Measurements from ENCODE around the gene PRKD1. TPM values are rescaled to one million over a fixed set of nuclear protein-coding genes. Genes with fewer than 3 reads are reported as not detected.

The PRKD1 gene
- total RNA-seq, 1 donor from 2014 or later: 13.5 TPM

DNA sequence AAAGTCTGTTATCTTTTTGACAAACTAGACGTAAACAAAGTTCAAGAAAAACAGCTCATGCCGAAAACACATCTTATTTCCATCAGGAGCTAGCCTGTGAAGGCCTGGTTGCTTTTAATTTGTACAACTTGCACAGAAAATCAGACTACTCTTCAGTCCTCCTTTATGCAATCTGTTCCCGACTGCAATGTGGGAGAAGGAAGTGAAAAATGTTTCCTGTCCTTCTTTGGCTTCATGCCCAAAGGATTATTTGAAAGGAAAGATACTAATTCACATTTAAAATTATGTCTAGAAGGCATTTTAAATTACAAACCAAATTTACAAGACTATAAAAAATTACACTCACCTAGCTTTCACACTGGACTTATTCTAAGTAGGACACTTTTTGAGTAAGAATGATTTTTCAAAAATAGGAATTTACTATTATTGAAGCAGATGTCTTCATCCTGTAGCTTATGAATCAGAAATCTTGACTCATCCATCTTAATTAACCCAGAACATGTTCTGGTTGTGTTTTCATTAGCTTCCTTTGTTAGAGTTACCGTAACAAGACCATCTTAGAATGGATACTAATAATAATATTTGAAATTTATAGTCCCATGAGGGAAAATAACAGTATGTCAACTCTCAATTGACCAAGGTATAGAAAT, 272.6 kb downstream of the PRKD1 start:
- Mint-ChIP-seq H3K9me3 (peaks cover 2% of the 10 kb centered on the region), H3K27me3 (ENCODE audit: low read depth) (no peaks in the 10 kb centered on the region), H3K4me3 (no peak overlapping the region), H3K36me3 (ENCODE audit: low read depth) (peaks cover 6% of the 10 kb centered on the region), H3K27ac (ENCODE audit: unreplicated experiment) (no peak overlapping the region), H3K4me1 (no peaks in the 10 kb centered on the region)
- TF ChIP-seq CTCF (conservative IDR thresholded peaks at IDR 0.05): no peak
- no peak for DNase-seq (ENCODE audit: low read depth, low spot score)

- Mint-ChIP-seq H3K27ac (ENCODE audit: unreplicated experiment) (no peak overlapping the region), H3K9me3 (peaks cover 8% of the 10 kb centered on the region), H3K4me1 (no peaks in the 10 kb centered on the region), H3K36me3 (ENCODE audit: low read depth) (peaks cover 16% of the 10 kb centered on the region), H3K27me3 (ENCODE audit: low read depth) (no peaks in the 10 kb centered on the region), H3K4me3 (no peak overlapping the region)
- no peak for DNase-seq (ENCODE audit: low read depth, low spot score)
- no peak for TF ChIP-seq CTCF (conservative IDR thresholded peaks at IDR 0.05)
These were observed 274.3 kb downstream of the PRKD1 start for GRCh38 chr14:29653303-29653702.

DNA sequence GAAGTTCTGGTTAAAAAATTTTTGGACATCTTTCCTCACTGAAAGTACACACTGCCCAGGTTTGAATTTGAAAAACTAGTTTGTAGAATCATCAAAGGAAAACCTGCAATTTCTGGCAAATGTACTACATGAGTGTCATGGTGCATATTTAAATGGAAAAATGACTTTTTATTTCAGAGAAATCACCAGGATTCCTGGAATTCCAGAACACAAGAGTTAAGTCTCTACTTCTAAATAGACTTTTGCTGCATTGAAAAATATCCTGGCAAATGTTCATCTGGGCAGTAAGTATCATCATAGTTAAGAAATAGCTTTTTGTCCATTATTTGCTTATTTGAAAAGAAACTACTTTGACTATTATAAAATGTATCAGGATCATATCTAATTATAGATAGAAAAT, 275.1 kb downstream of the PRKD1 start:
- no peak for TF ChIP-seq CTCF (conservative IDR thresholded peaks at IDR 0.05)
- peaks cover 21% of the 10 kb centered on the region for H3K36me3 Mint-ChIP-seq (ENCODE audit: low read depth)

GRCh38 chr14:29650554-29651269, 276.9 kb downstream of the PRKD1 start:
- H3K9me3 Mint-ChIP-seq: peaks cover 20% of the 10 kb centered on the region
- TF ChIP-seq CTCF (conservative IDR thresholded peaks at IDR 0.05): no peak
- H3K4me3 Mint-ChIP-seq: no peak overlapping the region
- no peaks in the 10 kb centered on the region for H3K4me1 Mint-ChIP-seq
- no peak overlapping the region for H3K27ac Mint-ChIP-seq (ENCODE audit: unreplicated experiment)
- H3K36me3 Mint-ChIP-seq (ENCODE audit: low read depth): peaks cover 34% of the 10 kb centered on the region
- no peaks in the 10 kb centered on the region for H3K27me3 Mint-ChIP-seq (ENCODE audit: low read depth)
- DNase-seq (ENCODE audit: low read depth, low spot score): no peak

More for the DNA sequence above, 275.1 kb downstream of the PRKD1 start:
- H3K4me3 Mint-ChIP-seq: no peak overlapping the region
- DNase-seq (ENCODE audit: low read depth, low spot score): no peak
- H3K4me1 Mint-ChIP-seq: no peaks in the 10 kb centered on the region
- peaks cover 12% of the 10 kb centered on the region for H3K9me3 Mint-ChIP-seq
- H3K27ac Mint-ChIP-seq (ENCODE audit: unreplicated experiment): no peak overlapping the region
- H3K27me3 Mint-ChIP-seq (ENCODE audit: low read depth): no peaks in the 10 kb centered on the region

- Mint-ChIP-seq H3K9me3 (peaks cover 22% of the 10 kb centered on the region), H3K27ac (ENCODE audit: unreplicated experiment) (no peak overlapping the region), H3K27me3 (ENCODE audit: low read depth) (no peaks in the 10 kb centered on the region), H3K4me3 (no peak overlapping the region), H3K36me3 (ENCODE audit: low read depth) (peaks cover 36% of the 10 kb centered on the region), H3K4me1 (no peaks in the 10 kb centered on the region)
- DNase-seq (ENCODE audit: low read depth, low spot score): no peak
- TF ChIP-seq CTCF (conservative IDR thresholded peaks at IDR 0.05): no peak
These were observed 278.5 kb downstream of the PRKD1 start for GRCh38 chr14:29649170-29649569.

All from neural crest cell (in vitro differentiated cells).